ENCODE data around the gene NAGA.

Gene NAGA

GRCh38 chr22:42039271-42039670 lies 31.3 kb downstream of the NAGA start:
- DNase-seq (ENCODE audit: low read depth): no peak

- DNase-seq (ENCODE audit: low read depth): no peak
Measured at GRCh38 chr22:42035256-42035655, 35.4 kb downstream of the NAGA start.

DNA sequence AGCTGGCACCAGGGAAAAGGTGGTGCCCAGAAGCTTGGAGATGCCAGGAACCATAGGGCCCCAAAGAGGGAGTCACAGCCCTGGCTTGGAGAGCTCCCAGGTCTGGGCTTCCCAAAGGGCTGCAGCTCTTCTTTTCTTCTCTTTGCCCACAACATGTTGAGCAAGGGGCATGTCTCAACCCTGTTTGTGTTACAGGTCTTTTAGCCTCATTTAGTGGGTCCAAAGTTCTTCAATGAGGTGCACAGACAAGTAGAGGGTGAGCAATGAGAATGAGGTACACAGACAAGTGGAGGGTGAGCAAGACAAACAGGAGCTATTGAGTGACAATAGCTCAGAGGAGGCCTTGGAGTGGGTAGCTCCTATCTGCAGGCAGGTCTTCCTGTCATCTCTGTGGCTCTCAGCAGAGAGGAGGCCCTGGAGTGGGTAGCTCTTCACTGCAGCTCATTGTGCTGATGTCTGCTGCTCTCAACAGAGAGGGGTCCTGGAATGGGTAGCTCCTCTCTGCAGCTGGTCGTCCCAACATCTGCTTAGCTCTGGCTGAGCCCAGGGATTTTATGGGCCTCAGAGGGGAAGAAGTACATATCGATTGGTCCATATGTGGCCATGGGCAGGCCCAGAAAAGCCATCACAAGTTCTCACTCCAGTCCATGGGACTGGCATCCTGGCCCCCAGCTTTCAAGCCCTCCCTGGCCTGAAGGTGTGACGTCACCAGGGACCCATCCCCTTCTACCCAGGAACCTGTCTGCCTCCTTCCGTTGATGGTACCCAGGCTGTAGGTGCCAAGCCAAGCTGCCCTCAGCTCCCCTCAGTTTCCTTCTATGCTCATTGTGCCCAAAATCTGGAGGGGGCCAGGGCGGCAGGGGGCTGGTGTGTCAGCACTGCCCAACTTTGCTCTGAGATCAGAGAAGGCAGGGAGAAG lies 37.1 kb downstream of the NAGA start:
- no peak for DNase-seq (ENCODE audit: low read depth)

DNA sequence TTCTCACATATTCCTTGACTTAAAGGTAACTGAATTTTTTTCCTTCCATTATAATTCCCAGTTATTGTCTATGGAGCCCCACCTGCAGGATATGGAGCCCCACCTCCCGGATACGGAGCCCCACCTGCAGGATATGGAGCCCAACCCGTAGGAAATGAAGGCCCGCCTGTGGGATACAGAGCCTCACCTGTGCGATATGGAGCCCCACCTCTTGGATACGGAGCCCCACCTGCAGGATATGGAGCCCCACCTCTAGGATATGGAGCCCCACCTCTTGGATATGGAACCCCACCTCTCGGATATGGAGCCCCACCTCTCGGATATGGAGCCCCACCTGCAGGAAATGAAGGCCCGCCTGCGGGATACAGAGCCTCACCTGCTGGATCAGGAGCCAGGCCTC lies 43.9 kb downstream of the NAGA start:
- no peak for DNase-seq (ENCODE audit: low read depth)

- no peak for DNase-seq (ENCODE audit: low read depth)
Measured at GRCh38 chr22:42025421-42025820, 45.2 kb downstream of the NAGA start.

DNA sequence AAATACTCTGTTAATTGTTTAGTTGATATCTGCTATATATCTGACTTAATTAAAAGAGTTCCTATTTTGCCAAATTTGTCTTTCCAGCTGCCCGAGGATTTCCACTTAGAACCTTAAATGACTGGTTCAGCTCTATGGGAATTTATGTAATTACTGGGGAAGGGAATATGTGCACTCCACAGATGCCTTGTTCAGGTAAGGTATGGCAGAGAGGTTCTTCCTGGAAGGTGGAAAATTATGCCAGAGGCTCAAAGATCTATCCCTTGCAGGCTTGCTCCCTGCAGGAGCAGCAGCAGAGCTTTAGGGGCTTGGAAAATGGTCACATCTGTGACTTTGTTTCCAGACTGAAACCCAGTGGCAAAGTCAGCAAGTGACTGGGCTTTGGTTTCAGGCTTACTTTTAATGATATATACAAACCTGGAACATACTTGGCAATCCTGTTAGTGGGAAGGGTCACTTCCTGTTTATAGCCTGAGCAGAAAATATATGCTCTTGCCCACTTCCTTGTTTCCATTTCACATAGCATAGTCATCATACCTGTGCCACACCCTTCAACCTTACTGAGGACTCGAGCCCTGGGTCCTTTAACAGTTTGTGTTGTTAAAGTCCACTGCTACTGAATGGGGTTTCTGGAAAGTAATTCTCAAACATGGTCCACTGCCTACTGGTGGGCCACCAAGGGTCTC lies 48.3 kb downstream of the NAGA start:
- no peak for DNase-seq (ENCODE audit: low read depth)

DNA sequence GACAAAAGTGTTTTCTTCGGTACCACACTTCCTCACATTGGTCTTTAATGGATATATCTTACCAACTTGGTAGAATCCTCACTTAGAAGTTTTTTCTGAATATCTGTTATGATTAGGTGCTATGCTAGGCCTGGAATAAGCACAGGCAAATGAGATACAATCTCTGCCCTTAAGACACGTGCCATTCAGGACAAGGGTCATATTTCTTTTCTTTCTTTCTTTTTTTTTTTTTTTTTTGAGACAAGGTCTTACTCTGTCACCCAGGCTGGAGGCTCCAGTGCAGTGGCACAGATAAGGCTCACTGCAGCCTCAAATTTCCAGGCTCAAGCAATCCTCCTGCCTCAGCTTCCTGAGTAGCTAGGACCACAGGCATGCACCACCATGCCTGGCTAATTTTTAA lies 49.0 kb downstream of the NAGA start:
- no peak for DNase-seq (ENCODE audit: low read depth)

GRCh38 chr22:42018224-42018623 lies 52.4 kb downstream of the NAGA start:
- DNase-seq (ENCODE audit: low read depth): no peak

- no peak for DNase-seq (ENCODE audit: low read depth)
Measured at GRCh38 chr22:42016111-42016510, 54.5 kb downstream of the NAGA start.

GRCh38 chr22:42013385-42013784 lies 57.2 kb downstream of the NAGA start:
- DNase-seq (ENCODE audit: low read depth): no peak

DNA sequence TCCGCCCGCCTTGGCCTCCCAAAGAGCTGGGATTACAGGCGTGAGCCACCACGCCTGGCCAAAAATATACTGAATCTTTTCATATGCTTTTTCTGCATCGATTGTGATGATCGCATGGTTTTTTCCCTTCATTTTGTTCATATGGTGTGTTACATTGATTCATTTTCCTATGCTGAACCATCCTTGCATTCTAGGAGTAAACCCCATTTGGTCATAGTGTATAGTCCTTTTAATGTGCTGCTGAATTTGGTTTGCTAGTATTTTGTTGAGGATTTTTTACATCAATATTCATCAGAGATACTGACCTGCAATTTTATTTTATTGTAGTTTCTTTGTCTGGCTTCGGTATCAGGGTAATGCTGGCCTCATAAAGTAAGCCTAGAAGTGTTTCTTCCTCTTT lies 59.8 kb downstream of the NAGA start:
- no peak for DNase-seq (ENCODE audit: low read depth)

All from CMK (cell line).